ENCODE results near the gene IGF2BP3.

DNA sequence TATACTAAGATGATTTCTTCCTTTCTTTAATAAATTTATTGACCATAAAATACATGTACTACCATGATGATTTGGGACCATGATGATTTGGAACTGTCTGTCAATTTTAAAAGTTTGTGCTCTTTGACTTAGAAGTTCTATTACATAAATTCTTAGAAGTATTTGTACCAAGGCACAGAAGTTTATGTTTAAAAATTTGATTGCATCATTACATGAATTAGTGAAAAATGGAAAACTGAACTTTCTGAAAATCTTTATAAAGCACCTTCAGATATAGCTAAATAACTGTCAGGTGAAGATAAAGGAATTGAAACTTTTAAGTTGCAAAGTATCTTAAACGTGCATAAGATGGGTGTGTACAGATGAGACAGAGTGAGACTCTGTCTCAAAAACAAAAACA, 139.2 kb downstream of the IGF2BP3 start:
- TF ChIP-seq, protein P1, sequence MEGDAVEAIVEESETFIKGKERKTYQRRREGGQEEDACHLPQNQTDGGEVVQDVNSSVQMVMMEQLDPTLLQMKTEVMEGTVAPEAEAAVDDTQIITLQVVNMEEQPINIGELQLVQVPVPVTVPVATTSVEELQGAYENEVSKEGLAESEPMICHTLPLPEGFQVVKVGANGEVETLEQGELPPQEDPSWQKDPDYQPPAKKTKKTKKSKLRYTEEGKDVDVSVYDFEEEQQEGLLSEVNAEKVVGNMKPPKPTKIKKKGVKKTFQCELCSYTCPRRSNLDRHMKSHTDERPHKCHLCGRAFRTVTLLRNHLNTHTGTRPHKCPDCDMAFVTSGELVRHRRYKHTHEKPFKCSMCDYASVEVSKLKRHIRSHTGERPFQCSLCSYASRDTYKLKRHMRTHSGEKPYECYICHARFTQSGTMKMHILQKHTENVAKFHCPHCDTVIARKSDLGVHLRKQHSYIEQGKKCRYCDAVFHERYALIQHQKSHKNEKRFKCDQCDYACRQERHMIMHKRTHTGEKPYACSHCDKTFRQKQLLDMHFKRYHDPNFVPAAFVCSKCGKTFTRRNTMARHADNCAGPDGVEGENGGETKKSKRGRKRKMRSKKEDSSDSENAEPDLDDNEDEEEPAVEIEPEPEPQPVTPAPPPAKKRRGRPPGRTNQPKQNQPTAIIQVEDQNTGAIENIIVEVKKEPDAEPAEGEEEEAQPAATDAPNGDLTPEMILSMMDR (IDR thresholded peaks at IDR 0.05), result no peak
- no peak for TF ChIP-seq ZFX (IDR thresholded peaks at IDR 0.05; ENCODE audit: borderline replicate concordance)

All from 22Rv1 (cell line).